Measurements from ENCODE around the gene RAVER1. TPM values are rescaled to one million over a fixed set of nuclear protein-coding genes. Genes with fewer than 3 reads are reported as not detected.

Gene RAVER1
- total RNA-seq, 1 experiment from 2014 or later: 86.9 TPM

DNA sequence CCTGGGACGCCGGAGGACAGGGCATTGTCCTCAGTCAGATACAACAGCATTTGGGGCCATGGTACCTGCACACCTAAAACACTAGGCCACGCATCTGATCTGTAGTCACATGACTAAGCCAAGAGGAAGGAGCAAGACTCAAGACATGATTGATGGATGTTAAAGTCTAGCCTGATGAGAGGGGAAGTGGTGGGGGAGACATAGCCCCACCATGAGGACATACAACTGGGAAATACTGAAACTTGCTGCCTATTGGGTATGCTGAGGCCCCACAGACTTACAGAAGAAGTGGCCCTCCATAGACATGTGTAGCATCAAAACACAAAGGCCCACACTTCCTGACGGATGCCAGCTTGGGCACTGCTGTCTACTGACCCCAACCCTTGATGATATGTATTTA, 47.9 kb downstream of the RAVER1 start:
- Mint-ChIP-seq H3K9me3 (no peaks in the 10 kb centered on the region), H3K36me3 (no peaks in the 10 kb centered on the region; the same call in 1 of the 2 replicates), H3K4me3 (no peak overlapping the region), H3K27ac (no peak overlapping the region), H3K27me3 (ENCODE audit: low read depth) (peaks cover 46% of the 10 kb centered on the region), H3K4me1 (peaks cover 19% of the 10 kb centered on the region)
- TF ChIP-seq ELF4 (CRISPR knock-in tag; IDR thresholded peaks at IDR 0.05; ENCODE audit: low read depth) (no peak), CREB1 (CRISPR knock-in tag; IDR thresholded peaks at IDR 0.05) (no peak), EMX1 (CRISPR knock-in tag; IDR thresholded peaks at IDR 0.05) (no peak), FOXK1 (CRISPR knock-in tag; IDR thresholded peaks at IDR 0.05) (no peak)
- TF ChIP-seq, protein P1, sequence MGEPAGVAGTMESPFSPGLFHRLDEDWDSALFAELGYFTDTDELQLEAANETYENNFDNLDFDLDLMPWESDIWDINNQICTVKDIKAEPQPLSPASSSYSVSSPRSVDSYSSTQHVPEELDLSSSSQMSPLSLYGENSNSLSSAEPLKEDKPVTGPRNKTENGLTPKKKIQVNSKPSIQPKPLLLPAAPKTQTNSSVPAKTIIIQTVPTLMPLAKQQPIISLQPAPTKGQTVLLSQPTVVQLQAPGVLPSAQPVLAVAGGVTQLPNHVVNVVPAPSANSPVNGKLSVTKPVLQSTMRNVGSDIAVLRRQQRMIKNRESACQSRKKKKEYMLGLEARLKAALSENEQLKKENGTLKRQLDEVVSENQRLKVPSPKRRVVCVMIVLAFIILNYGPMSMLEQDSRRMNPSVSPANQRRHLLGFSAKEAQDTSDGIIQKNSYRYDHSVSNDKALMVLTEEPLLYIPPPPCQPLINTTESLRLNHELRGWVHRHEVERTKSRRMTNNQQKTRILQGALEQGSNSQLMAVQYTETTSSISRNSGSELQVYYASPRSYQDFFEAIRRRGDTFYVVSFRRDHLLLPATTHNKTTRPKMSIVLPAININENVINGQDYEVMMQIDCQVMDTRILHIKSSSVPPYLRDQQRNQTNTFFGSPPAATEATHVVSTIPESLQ (CRISPR knock-in tag; IDR thresholded peaks at IDR 0.05): no peak
- TF ChIP-seq, protein P2, sequence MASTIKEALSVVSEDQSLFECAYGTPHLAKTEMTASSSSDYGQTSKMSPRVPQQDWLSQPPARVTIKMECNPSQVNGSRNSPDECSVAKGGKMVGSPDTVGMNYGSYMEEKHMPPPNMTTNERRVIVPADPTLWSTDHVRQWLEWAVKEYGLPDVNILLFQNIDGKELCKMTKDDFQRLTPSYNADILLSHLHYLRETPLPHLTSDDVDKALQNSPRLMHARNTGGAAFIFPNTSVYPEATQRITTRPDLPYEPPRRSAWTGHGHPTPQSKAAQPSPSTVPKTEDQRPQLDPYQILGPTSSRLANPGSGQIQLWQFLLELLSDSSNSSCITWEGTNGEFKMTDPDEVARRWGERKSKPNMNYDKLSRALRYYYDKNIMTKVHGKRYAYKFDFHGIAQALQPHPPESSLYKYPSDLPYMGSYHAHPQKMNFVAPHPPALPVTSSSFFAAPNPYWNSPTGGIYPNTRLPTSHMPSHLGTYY (CRISPR knock-in tag; IDR thresholded peaks at IDR 0.05): no peak
- TF ChIP-seq, protein P3, sequence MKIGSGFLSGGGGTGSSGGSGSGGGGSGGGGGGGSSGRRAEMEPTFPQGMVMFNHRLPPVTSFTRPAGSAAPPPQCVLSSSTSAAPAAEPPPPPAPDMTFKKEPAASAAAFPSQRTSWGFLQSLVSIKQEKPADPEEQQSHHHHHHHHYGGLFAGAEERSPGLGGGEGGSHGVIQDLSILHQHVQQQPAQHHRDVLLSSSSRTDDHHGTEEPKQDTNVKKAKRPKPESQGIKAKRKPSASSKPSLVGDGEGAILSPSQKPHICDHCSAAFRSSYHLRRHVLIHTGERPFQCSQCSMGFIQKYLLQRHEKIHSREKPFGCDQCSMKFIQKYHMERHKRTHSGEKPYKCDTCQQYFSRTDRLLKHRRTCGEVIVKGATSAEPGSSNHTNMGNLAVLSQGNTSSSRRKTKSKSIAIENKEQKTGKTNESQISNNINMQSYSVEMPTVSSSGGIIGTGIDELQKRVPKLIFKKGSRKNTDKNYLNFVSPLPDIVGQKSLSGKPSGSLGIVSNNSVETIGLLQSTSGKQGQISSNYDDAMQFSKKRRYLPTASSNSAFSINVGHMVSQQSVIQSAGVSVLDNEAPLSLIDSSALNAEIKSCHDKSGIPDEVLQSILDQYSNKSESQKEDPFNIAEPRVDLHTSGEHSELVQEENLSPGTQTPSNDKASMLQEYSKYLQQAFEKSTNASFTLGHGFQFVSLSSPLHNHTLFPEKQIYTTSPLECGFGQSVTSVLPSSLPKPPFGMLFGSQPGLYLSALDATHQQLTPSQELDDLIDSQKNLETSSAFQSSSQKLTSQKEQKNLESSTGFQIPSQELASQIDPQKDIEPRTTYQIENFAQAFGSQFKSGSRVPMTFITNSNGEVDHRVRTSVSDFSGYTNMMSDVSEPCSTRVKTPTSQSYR (CRISPR knock-in tag; IDR thresholded peaks at IDR 0.05): no peak
- ChIA-PET POLR2A (no interaction called here), CTCF (interaction anchor here (1.0 to 9.0 kb wide), 5 partner anchors 14 to 131 kb away, joined by 3 to 180 read pairs (median 4); partner anchors contain the start of gene ICAM1)
- DNase-seq (ENCODE audit: low spot score): no peak
- ATAC-seq: no peak

DNA sequence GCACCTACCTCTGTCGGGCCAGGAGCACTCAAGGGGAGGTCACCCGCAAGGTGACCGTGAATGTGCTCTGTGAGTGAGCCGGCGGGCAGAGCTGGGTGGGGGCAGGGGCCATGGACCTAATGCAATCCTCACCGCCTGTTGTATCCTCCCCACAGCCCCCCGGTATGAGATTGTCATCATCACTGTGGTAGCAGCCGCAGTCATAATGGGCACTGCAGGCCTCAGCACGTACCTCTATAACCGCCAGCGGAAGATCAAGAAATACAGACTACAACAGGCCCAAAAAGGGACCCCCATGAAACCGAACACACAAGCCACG, 48.4 kb downstream of the RAVER1 start:
- DNase-seq (ENCODE audit: low spot score) (no peak), ATAC-seq (no peak)
- Mint-ChIP-seq H3K27ac (no peak overlapping the region), H3K36me3 (no peaks in the 10 kb centered on the region; the same call in 1 of the 2 replicates), H3K4me1 (peaks cover 17% of the 10 kb centered on the region), H3K27me3 (ENCODE audit: low read depth) (peaks cover 42% of the 10 kb centered on the region), H3K4me3 (no peak overlapping the region), H3K9me3 (no peaks in the 10 kb centered on the region)
- CTCF ChIA-PET: interaction anchor here (1.0 to 1.1 kb wide), 2 partner anchors 14 to 26 kb away, joined by 3 to 4 read pairs; partner anchors contain the start of gene ICAM1
- POLR2A ChIA-PET: no interaction called here
- TF ChIP-seq, protein P4, sequence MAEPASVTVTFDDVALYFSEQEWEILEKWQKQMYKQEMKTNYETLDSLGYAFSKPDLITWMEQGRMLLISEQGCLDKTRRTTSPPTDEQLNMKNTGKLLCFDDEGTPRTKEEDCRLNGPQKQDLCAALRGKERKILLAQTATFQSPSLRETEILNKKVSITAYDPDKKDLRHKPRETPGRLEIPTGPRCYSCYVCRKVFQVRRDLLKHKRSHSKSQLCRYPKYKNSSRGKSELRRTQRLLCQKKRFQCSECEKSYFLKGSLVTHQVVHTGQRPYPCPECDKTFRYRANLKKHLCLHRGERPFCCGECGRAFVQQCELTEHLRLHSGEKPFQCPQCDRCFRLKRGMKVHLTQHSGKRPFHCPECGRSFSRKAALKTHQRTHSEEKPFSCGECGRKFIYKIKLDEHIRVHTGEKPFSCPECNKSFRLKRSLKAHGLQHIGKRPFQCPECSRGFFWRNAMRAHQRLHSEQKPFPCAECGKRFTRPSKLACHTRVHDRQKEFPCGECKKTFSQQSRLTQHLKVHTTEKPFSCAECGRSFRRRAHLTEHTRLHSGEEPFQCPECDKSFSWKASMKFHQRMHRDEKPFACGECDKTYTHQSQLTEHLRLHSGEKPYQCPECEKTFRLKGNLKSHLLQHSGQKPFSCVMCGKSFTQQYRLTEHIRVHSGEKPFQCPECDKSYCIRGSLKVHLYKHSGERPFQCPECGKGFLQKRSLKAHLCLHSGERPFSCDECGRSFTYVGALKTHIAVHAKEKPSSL (CRISPR knock-in tag; conservative IDR thresholded peaks at IDR 0.05): no peak
- no peak for TF ChIP-seq OVOL2 (CRISPR knock-in tag; IDR thresholded peaks at IDR 0.05; ENCODE audit: borderline replicate concordance)
- TF ChIP-seq TP53 (CRISPR knock-in tag; IDR thresholded peaks at IDR 0.05): no peak
- no peak for TF ChIP-seq SMAD3 (CRISPR knock-in tag; IDR thresholded peaks at IDR 0.05; ENCODE audit: borderline replicate concordance)

DNA sequence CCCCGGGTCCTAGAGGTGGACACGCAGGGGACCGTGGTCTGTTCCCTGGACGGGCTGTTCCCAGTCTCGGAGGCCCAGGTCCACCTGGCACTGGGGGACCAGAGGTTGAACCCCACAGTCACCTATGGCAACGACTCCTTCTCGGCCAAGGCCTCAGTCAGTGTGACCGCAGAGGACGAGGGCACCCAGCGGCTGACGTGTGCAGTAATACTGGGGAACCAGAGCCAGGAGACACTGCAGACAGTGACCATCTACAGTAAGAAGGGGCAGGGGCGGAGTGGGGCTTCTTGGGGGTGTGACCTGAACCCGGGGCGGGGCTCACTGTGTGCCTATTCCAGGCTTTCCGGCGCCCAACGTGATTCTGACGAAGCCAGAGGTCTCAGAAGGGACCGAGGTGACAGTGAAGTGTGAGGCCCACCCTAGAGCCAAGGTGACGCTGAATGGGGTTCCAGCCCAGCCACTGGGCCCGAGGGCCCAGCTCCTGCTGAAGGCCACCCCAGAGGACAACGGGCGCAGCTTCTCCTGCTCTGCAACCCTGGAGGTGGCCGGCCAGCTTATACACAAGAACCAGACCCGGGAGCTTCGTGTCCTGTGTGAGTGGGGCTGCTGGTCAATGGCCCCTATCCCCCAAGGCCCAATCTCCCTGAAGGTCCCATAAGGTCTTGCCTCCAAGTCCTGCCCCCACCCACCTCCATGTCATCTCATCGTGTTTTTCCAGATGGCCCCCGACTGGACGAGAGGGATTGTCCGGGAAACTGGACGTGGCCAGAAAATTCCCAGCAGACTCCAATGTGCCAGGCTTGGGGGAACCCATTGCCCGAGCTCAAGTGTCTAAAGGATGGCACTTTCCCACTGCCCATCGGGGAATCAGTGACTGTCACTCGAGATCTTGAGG, 49.0 kb downstream of the RAVER1 start:
- ChIA-PET POLR2A (no interaction called here), CTCF (interaction anchor here (1.0 to 1.1 kb wide), 2 partner anchors 14 to 25 kb away, joined by 3 to 4 read pairs; partner anchors contain the start of gene ICAM1)
- Mint-ChIP-seq H3K9me3 (no peaks in the 10 kb centered on the region), H3K4me3 (no peak overlapping the region), H3K27ac (no peak overlapping the region), H3K27me3 (ENCODE audit: low read depth) (peaks cover 35% of the 10 kb centered on the region), H3K36me3 (no peaks in the 10 kb centered on the region; the same call in 1 of the 2 replicates), H3K4me1 (peaks cover 17% of the 10 kb centered on the region)
- ATAC-seq: no peak
- DNase-seq (ENCODE audit: low spot score): no peak
- no peak for TF ChIP-seq GABPB1 (CRISPR knock-in tag; IDR thresholded peaks at IDR 0.05)
- TF ChIP-seq SOX15 (CRISPR knock-in tag; IDR thresholded peaks at IDR 0.05): no peak
- TF ChIP-seq, protein P5, sequence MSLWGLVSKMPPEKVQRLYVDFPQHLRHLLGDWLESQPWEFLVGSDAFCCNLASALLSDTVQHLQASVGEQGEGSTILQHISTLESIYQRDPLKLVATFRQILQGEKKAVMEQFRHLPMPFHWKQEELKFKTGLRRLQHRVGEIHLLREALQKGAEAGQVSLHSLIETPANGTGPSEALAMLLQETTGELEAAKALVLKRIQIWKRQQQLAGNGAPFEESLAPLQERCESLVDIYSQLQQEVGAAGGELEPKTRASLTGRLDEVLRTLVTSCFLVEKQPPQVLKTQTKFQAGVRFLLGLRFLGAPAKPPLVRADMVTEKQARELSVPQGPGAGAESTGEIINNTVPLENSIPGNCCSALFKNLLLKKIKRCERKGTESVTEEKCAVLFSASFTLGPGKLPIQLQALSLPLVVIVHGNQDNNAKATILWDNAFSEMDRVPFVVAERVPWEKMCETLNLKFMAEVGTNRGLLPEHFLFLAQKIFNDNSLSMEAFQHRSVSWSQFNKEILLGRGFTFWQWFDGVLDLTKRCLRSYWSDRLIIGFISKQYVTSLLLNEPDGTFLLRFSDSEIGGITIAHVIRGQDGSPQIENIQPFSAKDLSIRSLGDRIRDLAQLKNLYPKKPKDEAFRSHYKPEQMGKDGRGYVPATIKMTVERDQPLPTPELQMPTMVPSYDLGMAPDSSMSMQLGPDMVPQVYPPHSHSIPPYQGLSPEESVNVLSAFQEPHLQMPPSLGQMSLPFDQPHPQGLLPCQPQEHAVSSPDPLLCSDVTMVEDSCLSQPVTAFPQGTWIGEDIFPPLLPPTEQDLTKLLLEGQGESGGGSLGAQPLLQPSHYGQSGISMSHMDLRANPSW (CRISPR knock-in tag; conservative IDR thresholded peaks at IDR 0.05; ENCODE audit: low read depth): no peak
- TF ChIP-seq, protein P6, sequence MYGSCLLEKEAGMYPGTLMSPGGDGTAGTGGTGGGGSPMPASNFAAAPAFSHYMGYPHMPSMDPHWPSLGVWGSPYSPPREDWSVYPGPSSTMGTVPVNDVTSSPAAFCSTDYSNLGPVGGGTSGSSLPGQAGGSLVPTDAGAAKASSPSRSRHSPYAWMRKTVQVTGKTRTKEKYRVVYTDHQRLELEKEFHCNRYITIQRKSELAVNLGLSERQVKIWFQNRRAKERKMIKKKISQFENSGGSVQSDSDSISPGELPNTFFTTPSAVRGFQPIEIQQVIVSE (CRISPR knock-in tag; IDR thresholded peaks at IDR 0.05; ENCODE audit: borderline replicate concordance): no peak
- no peak for TF ChIP-seq ZNF219 (CRISPR knock-in tag; IDR thresholded peaks at IDR 0.05; ENCODE audit: borderline replicate concordance)
- no peak for TF ChIP-seq NR1H2 (CRISPR knock-in tag; IDR thresholded peaks at IDR 0.05)
- TF ChIP-seq MXD4 (CRISPR knock-in tag; IDR thresholded peaks at IDR 0.05; ENCODE audit: borderline replicate concordance): no peak
- TF ChIP-seq ETV6 (CRISPR knock-in tag; IDR thresholded peaks at IDR 0.05): no peak
- no peak for TF ChIP-seq ZNF121 (CRISPR knock-in tag; IDR thresholded peaks at IDR 0.05)

Measured in WTC11 (cell line).